NCI-H69 (cell line): ENCODE measurements around the gene ADAMTSL3.
A peak's percentile ranks its signal among the peaks of the same experiment; 100 is the strongest.
"Not testable (repeated sequence)": the region's sequence is repeated elsewhere in the genome, so short reads cannot be mapped to it uniquely, and the experiment has no call there.

Source experiments
- DNase-seq: peaks from one replicate; lab custom pipeline; 2025; lab: John Stamatoyannopoulos, UW

Gene ADAMTSL3

GRCh38 chr15:83753872-83754493 is 100.1 kb downstream of the ADAMTSL3 start:
- no peak for DNase-seq

GRCh38 chr15:83757291-83757690 is 103.4 kb downstream of the ADAMTSL3 start:
- DNase-seq, result not testable (repeated sequence)

- DNase-seq, result no peak
Observed at GRCh38 chr15:83762367-83762766, 108.4 kb downstream of the ADAMTSL3 start.

GRCh38 chr15:83764201-83764838 is 110.4 kb downstream of the ADAMTSL3 start:
- no peak for DNase-seq

GRCh38 chr15:83766339-83766738 is 112.4 kb downstream of the ADAMTSL3 start:
- DNase-seq, result no peak

GRCh38 chr15:83767741-83768140 is 113.8 kb downstream of the ADAMTSL3 start:
- no peak for DNase-seq

- peak; percentile 3 for DNase-seq
Observed at GRCh38 chr15:83769411-83769999, 115.6 kb downstream of the ADAMTSL3 start.

GRCh38 chr15:83775738-83776137 is 121.8 kb downstream of the ADAMTSL3 start:
- no peak for DNase-seq

GRCh38 chr15:83776986-83777385 is 123.1 kb downstream of the ADAMTSL3 start:
- DNase-seq, result no peak

- no peak for DNase-seq
Observed at GRCh38 chr15:83783227-83783626, 129.3 kb downstream of the ADAMTSL3 start.

- DNase-seq, result no peak
Observed at GRCh38 chr15:83784975-83785374, 131.1 kb downstream of the ADAMTSL3 start.

- DNase-seq, result no peak
Observed at GRCh38 chr15:83786336-83786735, 132.4 kb downstream of the ADAMTSL3 start.

- DNase-seq, result no peak
Observed at GRCh38 chr15:83793069-83793468, 139.1 kb downstream of the ADAMTSL3 start.

GRCh38 chr15:83794209-83794608 is 140.3 kb downstream of the ADAMTSL3 start:
- DNase-seq, result no peak

- no peak for DNase-seq
Observed at GRCh38 chr15:83809345-83809744, 155.4 kb downstream of the ADAMTSL3 start.

- no peak for DNase-seq
Observed at GRCh38 chr15:83810110-83810509, 156.2 kb downstream of the ADAMTSL3 start.

- no peak for DNase-seq
Observed at GRCh38 chr15:83813682-83814081, 159.8 kb downstream of the ADAMTSL3 start.

- DNase-seq, result no peak
Observed at GRCh38 chr15:83815506-83815905, 161.6 kb downstream of the ADAMTSL3 start.

GRCh38 chr15:83816124-83816883 is 162.4 kb downstream of the ADAMTSL3 start:
- no peak for DNase-seq

GRCh38 chr15:83818591-83818990 is 164.7 kb downstream of the ADAMTSL3 start:
- DNase-seq, result no peak

GRCh38 chr15:83830381-83830780 is 176.5 kb downstream of the ADAMTSL3 start:
- no peak for DNase-seq

GRCh38 chr15:83833569-83833968 is 179.6 kb downstream of the ADAMTSL3 start:
- no peak for DNase-seq

- DNase-seq, result no peak
Observed at GRCh38 chr15:83835479-83835878, 181.6 kb downstream of the ADAMTSL3 start.
